ENCODE measurements around the gene SH2B3. TPM values are rescaled to one million over a fixed set of nuclear protein-coding genes. Genes with fewer than 3 reads are reported as not detected.

Gene SH2B3
- total RNA-seq, 1 experiment from 2014 or later: 39.6 TPM

GRCh38 chr12:111444925-111445725, 39.4 kb downstream of the SH2B3 start:
- Histone ChIP-seq H3K4me1 (ENCODE audit: control insufficient read depth, insufficient read depth, low read length) (peaks cover 64% of the 10 kb centered on the region), H3K27me3 (ENCODE audit: control insufficient read depth, insufficient read depth, low read length) (no peaks in the 10 kb centered on the region), H3K4me3 (ENCODE audit: low read depth in 2 of 2, low read length in 2 of 2) (no peak overlapping the region), H3K36me3 (ENCODE audit: control insufficient read depth, insufficient read depth, low read length) (no peaks in the 10 kb centered on the region), H3K9me3 (ENCODE audit: control insufficient read depth, insufficient read depth, low read depth, low read length) (no peaks in the 10 kb centered on the region), H3K27ac (ENCODE audit: low read length) (peak overlapping the region; percentile 73)
- in situ Hi-C loops (cut with HindIII; ENCODE audit: low pct_unique_long_range_greater_than_20kb, low sequenced_read_pairs) (no loop called here), intact Hi-C loops (cut with micrococcal nuclease; ENCODE audit: unreplicated experiment) (no loop called here)
- ChIA-PET CTCF (interaction anchor here (2.1 kb wide), 1 partner anchor 48 kb away, joined by 5 read pairs; no protein-coding TSS in a partner anchor), POLR2A (interaction anchor here (1.1 kb wide), 1 partner anchor 46 kb away, joined by 3 read pairs; no protein-coding TSS in a partner anchor)
- BruUV-seq (replicated peaks): no TSS peak
- DNase-seq (ENCODE audit: low read depth, low spot score) (no peak), ATAC-seq (peak; percentile 33)
- no peak for TF ChIP-seq SIN3A (IDR thresholded peaks at IDR 0.05; ENCODE audit: borderline replicate concordance, insufficient read depth, low read depth, low read length)
- no peak for TF ChIP-seq TCF7L2 (IDR thresholded peaks at IDR 0.05; ENCODE audit: low read depth, low read length)
- TF ChIP-seq, protein P1, sequence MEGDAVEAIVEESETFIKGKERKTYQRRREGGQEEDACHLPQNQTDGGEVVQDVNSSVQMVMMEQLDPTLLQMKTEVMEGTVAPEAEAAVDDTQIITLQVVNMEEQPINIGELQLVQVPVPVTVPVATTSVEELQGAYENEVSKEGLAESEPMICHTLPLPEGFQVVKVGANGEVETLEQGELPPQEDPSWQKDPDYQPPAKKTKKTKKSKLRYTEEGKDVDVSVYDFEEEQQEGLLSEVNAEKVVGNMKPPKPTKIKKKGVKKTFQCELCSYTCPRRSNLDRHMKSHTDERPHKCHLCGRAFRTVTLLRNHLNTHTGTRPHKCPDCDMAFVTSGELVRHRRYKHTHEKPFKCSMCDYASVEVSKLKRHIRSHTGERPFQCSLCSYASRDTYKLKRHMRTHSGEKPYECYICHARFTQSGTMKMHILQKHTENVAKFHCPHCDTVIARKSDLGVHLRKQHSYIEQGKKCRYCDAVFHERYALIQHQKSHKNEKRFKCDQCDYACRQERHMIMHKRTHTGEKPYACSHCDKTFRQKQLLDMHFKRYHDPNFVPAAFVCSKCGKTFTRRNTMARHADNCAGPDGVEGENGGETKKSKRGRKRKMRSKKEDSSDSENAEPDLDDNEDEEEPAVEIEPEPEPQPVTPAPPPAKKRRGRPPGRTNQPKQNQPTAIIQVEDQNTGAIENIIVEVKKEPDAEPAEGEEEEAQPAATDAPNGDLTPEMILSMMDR (IDR thresholded peaks at IDR 0.05): no peak
- TF ChIP-seq POLR2AphosphoS5 (IDR thresholded peaks at IDR 0.05; ENCODE audit: low read depth, low read length): no peak
- TF ChIP-seq, protein P2, sequence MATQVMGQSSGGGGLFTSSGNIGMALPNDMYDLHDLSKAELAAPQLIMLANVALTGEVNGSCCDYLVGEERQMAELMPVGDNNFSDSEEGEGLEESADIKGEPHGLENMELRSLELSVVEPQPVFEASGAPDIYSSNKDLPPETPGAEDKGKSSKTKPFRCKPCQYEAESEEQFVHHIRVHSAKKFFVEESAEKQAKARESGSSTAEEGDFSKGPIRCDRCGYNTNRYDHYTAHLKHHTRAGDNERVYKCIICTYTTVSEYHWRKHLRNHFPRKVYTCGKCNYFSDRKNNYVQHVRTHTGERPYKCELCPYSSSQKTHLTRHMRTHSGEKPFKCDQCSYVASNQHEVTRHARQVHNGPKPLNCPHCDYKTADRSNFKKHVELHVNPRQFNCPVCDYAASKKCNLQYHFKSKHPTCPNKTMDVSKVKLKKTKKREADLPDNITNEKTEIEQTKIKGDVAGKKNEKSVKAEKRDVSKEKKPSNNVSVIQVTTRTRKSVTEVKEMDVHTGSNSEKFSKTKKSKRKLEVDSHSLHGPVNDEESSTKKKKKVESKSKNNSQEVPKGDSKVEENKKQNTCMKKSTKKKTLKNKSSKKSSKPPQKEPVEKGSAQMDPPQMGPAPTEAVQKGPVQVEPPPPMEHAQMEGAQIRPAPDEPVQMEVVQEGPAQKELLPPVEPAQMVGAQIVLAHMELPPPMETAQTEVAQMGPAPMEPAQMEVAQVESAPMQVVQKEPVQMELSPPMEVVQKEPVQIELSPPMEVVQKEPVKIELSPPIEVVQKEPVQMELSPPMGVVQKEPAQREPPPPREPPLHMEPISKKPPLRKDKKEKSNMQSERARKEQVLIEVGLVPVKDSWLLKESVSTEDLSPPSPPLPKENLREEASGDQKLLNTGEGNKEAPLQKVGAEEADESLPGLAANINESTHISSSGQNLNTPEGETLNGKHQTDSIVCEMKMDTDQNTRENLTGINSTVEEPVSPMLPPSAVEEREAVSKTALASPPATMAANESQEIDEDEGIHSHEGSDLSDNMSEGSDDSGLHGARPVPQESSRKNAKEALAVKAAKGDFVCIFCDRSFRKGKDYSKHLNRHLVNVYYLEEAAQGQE (IDR thresholded peaks at IDR 0.05; ENCODE audit: insufficient read depth in 1 of 2, low read depth in 2 of 2, low read length in 1 of 2): no peak

DNA sequence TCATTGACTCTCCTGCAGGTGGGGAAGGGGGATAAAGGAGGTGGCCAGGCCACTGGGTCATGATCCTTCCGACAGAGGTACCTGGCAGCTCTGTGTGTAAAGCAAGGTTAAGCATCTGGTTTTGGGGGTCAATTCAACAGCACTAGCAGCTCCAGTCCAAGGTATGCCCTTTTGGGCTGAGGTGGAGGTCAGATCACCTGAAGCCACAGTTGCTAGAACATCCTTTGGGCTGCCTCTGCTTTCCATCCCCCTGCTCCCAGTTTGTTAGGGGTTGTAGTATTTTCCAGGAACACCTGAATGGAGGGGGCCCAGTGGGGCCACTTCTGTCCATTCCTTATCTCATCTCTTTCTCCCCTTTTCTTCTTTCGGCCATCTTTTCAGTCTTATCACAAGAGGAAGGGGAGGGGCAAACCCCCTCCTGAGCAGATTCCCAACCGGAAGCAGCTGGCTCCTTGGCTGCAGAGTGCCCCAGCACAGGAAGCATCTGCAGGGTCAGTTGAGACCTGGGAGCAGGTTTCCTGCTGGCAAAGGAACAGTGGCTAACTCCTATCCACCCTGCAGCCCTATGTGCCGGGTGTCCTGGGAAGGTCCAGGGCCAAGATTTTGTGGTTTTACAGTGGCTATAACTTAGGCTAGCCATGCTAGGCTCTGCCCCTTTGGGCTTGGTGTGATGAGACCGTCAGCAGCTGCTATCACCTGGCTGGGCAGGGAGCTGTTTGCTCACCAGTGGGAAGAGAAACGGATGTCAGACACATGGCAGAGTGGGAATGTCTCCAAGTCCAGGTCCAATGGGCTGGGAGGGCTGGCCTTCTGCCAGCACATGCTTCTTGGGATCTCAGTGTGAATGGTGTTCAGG, 40.2 kb downstream of the SH2B3 start:
- H3K4me3 ChIP-seq (ENCODE audit: low read depth in 2 of 2, low read length in 2 of 2): no peak overlapping the region
- POLR2A ChIA-PET: interaction anchor here (1.1 kb wide), 1 partner anchor 47 kb away, joined by 3 read pairs; no protein-coding TSS in a partner anchor
- peak overlapping the region; percentile 73 for H3K27ac ChIP-seq (ENCODE audit: low read length)
- in situ Hi-C loops (cut with HindIII; ENCODE audit: low pct_unique_long_range_greater_than_20kb, low sequenced_read_pairs) (no loop called here), intact Hi-C loops (cut with micrococcal nuclease; ENCODE audit: unreplicated experiment) (no loop called here)
- H3K27me3 ChIP-seq (ENCODE audit: control insufficient read depth, insufficient read depth, low read length): no peaks in the 10 kb centered on the region
- CTCF ChIA-PET: interaction anchor here (0.6 kb wide), 1 partner anchor 42 kb away, joined by 3 read pairs; no protein-coding TSS in a partner anchor
- no peak for DNase-seq (ENCODE audit: low read depth, low spot score)
- TF ChIP-seq, protein P2 (IDR thresholded peaks at IDR 0.05; ENCODE audit: insufficient read depth in 1 of 2, low read depth in 2 of 2, low read length in 1 of 2): no peak
- TF ChIP-seq SIN3A (IDR thresholded peaks at IDR 0.05; ENCODE audit: borderline replicate concordance, insufficient read depth, low read depth, low read length): no peak
- TF ChIP-seq POLR2AphosphoS5 (IDR thresholded peaks at IDR 0.05; ENCODE audit: low read depth, low read length): no peak; the same call in 1 of the 2 replicates
- no peak for TF ChIP-seq TCF7L2 (IDR thresholded peaks at IDR 0.05; ENCODE audit: low read depth, low read length)
- TF ChIP-seq, protein P1 (IDR thresholded peaks at IDR 0.05): no peak
- H3K4me1 ChIP-seq (ENCODE audit: control insufficient read depth, insufficient read depth, low read length): peaks cover 68% of the 10 kb centered on the region
- H3K36me3 ChIP-seq (ENCODE audit: control insufficient read depth, insufficient read depth, low read length): no peaks in the 10 kb centered on the region
- ATAC-seq: peak; percentile 3; the same call in 1 of the 2 replicates
- no peaks in the 10 kb centered on the region for H3K9me3 ChIP-seq (ENCODE audit: control insufficient read depth, insufficient read depth, low read depth, low read length)
- BruUV-seq (replicated peaks): no TSS peak

Data from Panc1 (cell line).